HepG2 (cell line): ENCODE data around the gene U2AF2. TPM values are rescaled to one million over a fixed set of nuclear protein-coding genes. Genes with fewer than 3 reads are reported as not detected.
A peak's percentile ranks its signal among the peaks of the same experiment; 100 is the strongest.

ENCODE experiments used
- ATAC-seq: fragments of 200-7000 bp; cut with Tn5 transposase; 3 replicates; pipeline ENCODE4 v1.9.1; 2020; ENCODE audit warnings: mild to moderate bottlenecking, moderate library complexity
- BruUV-seq: library from RNA; stranded (reverse); fragments of 400-500 nt; replicated peaks from 2 replicates; lab custom pipeline; 2021; lab: Mats Ljungman, UMichigan
- CTCF ChIA-PET: fragments of 300-600 bp; formaldehyde crosslinking; extraction: SDS; loops from one replicate; lab custom pipeline; 2021; ENCODE audit warnings: low total read pairs, inconsistent platforms, low intra/inter-chr PET ratio; lab: Yijun Ruan, JAX
- POLR2A ChIA-PET: fragments of 350-600 bp; sonication (Branson Sonifier 250); formaldehyde crosslinking; loops from one replicate; lab custom pipeline; 2020; ENCODE audit warnings: antibody characterized with exemption, inconsistent platforms; lab: Yijun Ruan, JAX
- DNase-seq: peaks from one replicate; pipeline ENCODE4 v3.0.0-alpha.2; 2015; ENCODE audit warnings: low spot score
- FAIRE-seq: peaks from 3 replicates; lab custom pipeline; 2011; peaks lifted over from hg19 to GRCh38; lab: Jason Lieb, UNC
- H2AFZ ChIP-seq: one replicate; pipeline ENCODE4 v1.6.1; 2011; ENCODE audit warnings: low read length, inconsistent platforms
- H3K27ac ChIP-seq: fragments of 300-600 bp; 3 replicates; pipeline ENCODE4 v1.8.0; 2011; ENCODE audit warnings: mixed run types, mild to moderate bottlenecking, mixed read lengths, low read length, inconsistent platforms; ENCODE audit not compliant: insufficient read depth; ENCODE audit errors: extremely low read length
- H3K27me3 ChIP-seq, 2 experiments: fragments of 200-600 bp in 1 of 2; 2 replicates in 1 of 2; 3 replicates in 1 of 2; pipeline versions ENCODE4 v1.6.0 to v1.8.0; 2011; ENCODE audit warnings: low read length in 2 of 2, mild to moderate bottlenecking in 2 of 2, moderate library complexity in 2 of 2, inconsistent platforms in 1 of 2; ENCODE audit not compliant: insufficient read depth in 2 of 2, control insufficient read depth in 1 of 2
- H3K36me3 ChIP-seq, 2 experiments: fragments of 200-600 bp in 1 of 2; replicated peaks in 1 of 2; 2 replicates in 1 of 2; 3 replicates in 1 of 2; pipeline versions ENCODE4 v1.5.1 to v1.8.0; 2011; ENCODE audit warnings: low read length in 2 of 2, inconsistent platforms in 1 of 2; ENCODE audit not compliant: insufficient read depth in 2 of 2, control insufficient read depth in 1 of 2
- H3K4me1 ChIP-seq: 2 replicates; pipeline ENCODE4 v1.5.1; 2012; ENCODE audit warnings: low read length, inconsistent platforms; ENCODE audit not compliant: insufficient read depth
- H3K4me2 ChIP-seq: 2 replicates; pipeline ENCODE4 v1.6.0; 2011; ENCODE audit warnings: low read depth, low read length, inconsistent platforms
- H3K4me3 ChIP-seq, 3 experiments: fragments of 200-600 bp in 1 of 3; sonication (generic), shearing (Covaris generic) in 1 of 3; replicated peaks in 1 of 3; 2 replicates each; pipeline ENCODE4 v1.5.1; 2011 to 2016; ENCODE audit warnings: low read length in 3 of 3, inconsistent platforms in 2 of 3, low read depth in 2 of 3, mild to moderate bottlenecking in 2 of 3, control low read depth in 1 of 3, mixed read lengths in 1 of 3; ENCODE audit not compliant: insufficient read depth in 1 of 3
- H3K79me2 ChIP-seq: one replicate; pipeline ENCODE4 v1.6.1; 2011; ENCODE audit warnings: low read length, inconsistent platforms; ENCODE audit not compliant: insufficient read depth
- H3K9ac ChIP-seq: 2 replicates; pipeline ENCODE4 v1.6.0; 2011; ENCODE audit warnings: mild to moderate bottlenecking, low read depth, low read length, inconsistent platforms; ENCODE audit not compliant: insufficient read depth
- H3K9me3 ChIP-seq: 2 replicates; pipeline ENCODE4 v1.5.1; 2012; ENCODE audit warnings: mild to moderate bottlenecking, low read length
- H4K20me1 ChIP-seq: 2 replicates; pipeline ENCODE4 v1.6.0; 2011; ENCODE audit warnings: inconsistent platforms, mild to moderate bottlenecking, low read length, moderate library complexity; ENCODE audit not compliant: insufficient read depth
- AGO2 ChIP-seq: fragments of 200-400 bp; formaldehyde crosslinking; optimal IDR thresholded peaks from 2 replicates; pipeline ENCODE3; 2017; ENCODE audit warnings: mild to moderate bottlenecking, low read depth, low read length, moderate library complexity
- CAMTA2 ChIP-seq: sonication (generic); formaldehyde crosslinking; IDR thresholded peaks from 2 replicates; pipeline ENCODE4 v1.4.0; 2020; ENCODE audit warnings: mild to moderate bottlenecking, missing genetic modification reagents, borderline replicate concordance
- GABPB1 ChIP-seq: IDR thresholded peaks from 2 replicates; pipeline ENCODE4 v1.6.1; 2016; ENCODE audit warnings: mild to moderate bottlenecking, missing genetic modification reagents, moderate library complexity, missing compliant biosample characterization
- HNRNPK ChIP-seq: fragments of 200-400 bp; formaldehyde crosslinking; IDR thresholded peaks from 2 replicates; pipeline ENCODE4 v1.6.1; 2018; ENCODE audit warnings: low read length, low read depth, moderate library complexity, mild to moderate bottlenecking; ENCODE audit not compliant: poor library complexity, severe bottlenecking
- HNRNPLL ChIP-seq: fragments of 200-400 bp; formaldehyde crosslinking; IDR thresholded peaks from 2 replicates; pipeline ENCODE4 v1.6.1; 2017; ENCODE audit warnings: mild to moderate bottlenecking, low read depth, low read length; ENCODE audit not compliant: poor library complexity, severe bottlenecking
- KLF12 ChIP-seq: sonication (generic); formaldehyde crosslinking; IDR thresholded peaks from 2 replicates; pipeline ENCODE4 v1.4.0; 2020; ENCODE audit warnings: missing genetic modification reagents, borderline replicate concordance
- MAFK ChIP-seq, 2 experiments: IDR thresholded peaks in 1 of 2; conservative IDR thresholded peaks in 1 of 2; 2 replicates each; pipeline ENCODE4 v1.6.1; 2011; ENCODE audit warnings: improper control_type of control experiment in 2 of 2, low read length in 2 of 2
- PCBP2 ChIP-seq: fragments of 200-400 bp; formaldehyde crosslinking; optimal IDR thresholded peaks from 2 replicates; pipeline ENCODE3; 2018; ENCODE audit warnings: low read length, low read depth; ENCODE audit not compliant: poor library complexity, severe bottlenecking
- PRPF4 ChIP-seq: fragments of 200-400 bp; formaldehyde crosslinking; IDR thresholded peaks from 2 replicates; pipeline ENCODE4 v1.6.1; 2016; ENCODE audit warnings: low read length, low read depth; ENCODE audit not compliant: poor library complexity, severe bottlenecking
- RFX5 ChIP-seq: IDR thresholded peaks from 2 replicates; pipeline ENCODE4 v1.6.1; 2011; ENCODE audit warnings: low read depth, low read length, improper control_type of control experiment
- SOX5 ChIP-seq: IDR thresholded peaks from 2 replicates; pipeline ENCODE4 v1.6.1; 2016; ENCODE audit warnings: borderline replicate concordance
- TMF1 ChIP-seq: sonication (generic); formaldehyde crosslinking; IDR thresholded peaks from 2 replicates; pipeline ENCODE4 v1.8.1; 2022; ENCODE audit warnings: low read depth, missing genetic modification reagents
- TP53 ChIP-seq: sonication (generic); formaldehyde crosslinking; conservative IDR thresholded peaks from 2 replicates; pipeline ENCODE4 v1.4.0; 2020; ENCODE audit warnings: missing genetic modification reagents
- ZBTB38 ChIP-seq: sonication (generic); formaldehyde crosslinking; IDR thresholded peaks from 2 replicates; pipeline ENCODE4 v1.5.1; 2020; ENCODE audit warnings: mild to moderate bottlenecking, missing genetic modification reagents
- ZNF253 ChIP-seq: sonication (generic); formaldehyde crosslinking; IDR thresholded peaks from 2 replicates; pipeline ENCODE4 v1.8.0; 2022; ENCODE audit warnings: mild to moderate bottlenecking, missing genetic modification reagents, borderline replicate concordance
- ZNF564 ChIP-seq: sonication (generic); formaldehyde crosslinking; IDR thresholded peaks from 2 replicates; pipeline ENCODE4 v1.8.1; 2023; ENCODE audit warnings: mild to moderate bottlenecking, missing genetic modification reagents
- ZNF674 ChIP-seq: sonication (generic); formaldehyde crosslinking; IDR thresholded peaks from 2 replicates; pipeline ENCODE4 v1.5.0; 2020; ENCODE audit warnings: low read depth, mild to moderate bottlenecking, missing genetic modification reagents
- ZSCAN12 ChIP-seq: sonication (generic); formaldehyde crosslinking; IDR thresholded peaks from 2 replicates; pipeline ENCODE4 v1.9.0; 2021; ENCODE audit warnings: mild to moderate bottlenecking, missing genetic modification reagents
- ZSCAN30 ChIP-seq: sonication (generic); formaldehyde crosslinking; IDR thresholded peaks from 2 replicates; pipeline ENCODE4 v1.5.0; 2020; ENCODE audit warnings: mild to moderate bottlenecking, missing genetic modification reagents
- WGBS: methylation state at CpG from one replicate; pipeline ENCODE4 v1.1.6; 2017; ENCODE audit warnings: low lambda C conversion rate; 5-methylcytosine and 5-hydroxymethylcytosine counted together
- in situ Hi-C: cut with HindIII; loops from 2 replicates; pipeline ENCODE4 v1.10.0; 2017; ENCODE audit warnings: low pct_unique_long_range_greater_than_20kb; ENCODE audit not compliant: extremely low pct_ligation_motif_present
- intact Hi-C: fragments of 100-400 bp; cut with micrococcal nuclease; formaldehyde crosslinking; loops from one replicate; pipeline ENCODE4 v1.10.0; 2022; ENCODE audit not compliant: unreplicated experiment
- polyA plus RNA-seq, 8 experiments: library from polyadenylated mRNA; depleted of rRNA in 3 of 8; stranded (reverse) in 7 of 8; unstranded in 1 of 8; fragments of >200 nt; fragmentation: Illumina TruSeq in 4 of 8; extraction: Trizol in 4 of 8; gene quantifications; 2 replicates each; pipeline versions ENCODE4 v1.2.1 to v1.2.3, GENCODE V29; 2011 to 2016; ENCODE audit warnings: low read depth in 4 of 8, missing spikeins in 1 of 8, mixed read lengths in 1 of 8; ENCODE audit not compliant: insufficient read depth in 1 of 8
- total RNA-seq, 5 experiments: library from RNA; depleted of rRNA; stranded (reverse); fragments of >200 nt; fragmentation: Illumina TruSeq; extraction: Trizol; gene quantifications; 2 replicates each; pipeline ENCODE4 v1.2.3, GENCODE V29; 2016; ENCODE audit warnings: low read depth in 1 of 5
- TF ChIP-seq, protein P1 (sequence below): sonication (generic); formaldehyde crosslinking; IDR thresholded peaks from 2 replicates; pipeline ENCODE4 v1.4.0; 2020; ENCODE audit warnings: missing genetic modification reagents

The U2AF2 gene
- total and polyA plus RNA-seq, 2 of the 13 experiments (the other 11 are each of a cell fraction or from before 2014, with no cell fraction given) = 84.3 to 124 TPM

DNA sequence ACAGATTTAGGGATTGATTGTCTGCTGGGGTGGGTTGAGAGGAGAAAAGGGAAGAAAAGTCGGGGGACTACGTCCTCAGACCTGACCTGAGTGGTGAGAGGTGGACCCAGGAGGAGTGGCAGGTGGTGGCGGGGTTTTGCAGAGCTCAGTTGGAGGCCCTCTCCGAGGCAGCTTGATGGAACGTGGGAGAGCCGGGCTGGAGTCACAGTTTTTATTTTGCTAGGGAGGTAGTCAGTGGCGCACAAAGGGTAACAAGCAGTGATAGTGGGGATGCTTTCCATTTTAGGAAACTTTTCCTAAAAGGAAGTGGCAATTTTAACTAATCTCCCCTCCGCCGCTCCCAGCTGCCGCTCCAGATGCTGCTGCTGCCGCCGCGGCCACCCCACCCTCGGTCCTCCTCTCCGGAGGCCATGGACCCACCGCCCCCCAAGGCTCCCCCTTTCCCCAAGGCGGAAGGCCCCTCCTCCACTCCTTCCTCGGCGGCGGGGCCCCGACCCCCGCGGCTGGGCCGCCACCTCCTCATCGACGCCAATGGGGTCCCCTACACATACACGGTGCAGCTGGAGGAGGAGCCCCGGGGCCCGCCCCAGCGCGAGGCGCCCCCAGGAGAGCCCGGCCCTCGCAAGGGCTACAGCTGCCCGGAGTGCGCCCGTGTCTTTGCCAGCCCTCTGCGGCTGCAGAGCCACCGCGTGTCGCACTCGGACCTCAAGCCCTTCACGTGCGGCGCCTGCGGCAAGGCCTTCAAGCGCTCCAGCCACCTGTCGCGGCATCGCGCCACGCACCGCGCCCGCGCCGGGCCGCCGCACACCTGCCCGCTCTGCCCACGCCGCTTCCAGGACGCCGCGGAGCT, 12.5 kb upstream of the U2AF2 start:
- intact Hi-C loops = no loop called here
- Histone ChIP-seq H3K79me2 (peaks cover 39% of the 10 kb centered on the region), H2AFZ (no peak overlapping the region), H3K36me3 (peaks cover 0 to 10% of the 10 kb centered on the region in 2 experiments; a peak in 2 of 5 replicates), H3K4me1 (peaks cover 55% of the 10 kb centered on the region), H3K4me2 (peak overlapping the region; percentile 96), H3K27me3 (no peaks in the 10 kb centered on the region; a peak in 1 of 5 replicates), H4K20me1 (no peaks in the 10 kb centered on the region), H3K4me3 (peak overlapping the region; percentile 92 to 96 (median 92)), H3K9me3 (no peaks in the 10 kb centered on the region), H3K27ac (peak overlapping the region; percentile 79), H3K9ac (peak overlapping the region; percentile 84)
- in situ Hi-C loops = no loop called here
- POLR2A ChIA-PET = interaction anchor here (0.5 to 1.9 kb wide), 5 partner anchors 9 to 166 kb away, joined by 3 to 19 read pairs (median 8); partner anchors contain the start of genes U2AF2, ZNF628 and ZNF784
- FAIRE-seq = no peak
- peak; percentile 20 for ATAC-seq
- 3% methylated on average over 16 of the region's 65 CpGs for WGBS
- CTCF ChIA-PET = interaction anchor here (1.7 kb wide), 1 partner anchor 11 kb away, joined by 4 read pairs; no protein-coding TSS in a partner anchor
- no TSS peak for BruUV-seq
- DNase-seq = no peak
- TF ChIP-seq, protein P1, sequence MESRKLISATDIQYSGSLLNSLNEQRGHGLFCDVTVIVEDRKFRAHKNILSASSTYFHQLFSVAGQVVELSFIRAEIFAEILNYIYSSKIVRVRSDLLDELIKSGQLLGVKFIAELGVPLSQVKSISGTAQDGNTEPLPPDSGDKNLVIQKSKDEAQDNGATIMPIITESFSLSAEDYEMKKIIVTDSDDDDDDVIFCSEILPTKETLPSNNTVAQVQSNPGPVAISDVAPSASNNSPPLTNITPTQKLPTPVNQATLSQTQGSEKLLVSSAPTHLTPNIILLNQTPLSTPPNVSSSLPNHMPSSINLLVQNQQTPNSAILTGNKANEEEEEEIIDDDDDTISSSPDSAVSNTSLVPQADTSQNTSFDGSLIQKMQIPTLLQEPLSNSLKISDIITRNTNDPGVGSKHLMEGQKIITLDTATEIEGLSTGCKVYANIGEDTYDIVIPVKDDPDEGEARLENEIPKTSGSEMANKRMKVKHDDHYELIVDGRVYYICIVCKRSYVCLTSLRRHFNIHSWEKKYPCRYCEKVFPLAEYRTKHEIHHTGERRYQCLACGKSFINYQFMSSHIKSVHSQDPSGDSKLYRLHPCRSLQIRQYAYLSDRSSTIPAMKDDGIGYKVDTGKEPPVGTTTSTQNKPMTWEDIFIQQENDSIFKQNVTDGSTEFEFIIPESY = 0 out of 2 replicates have a peak, but pooled peaks have one; percentile 10
- TF ChIP-seq PCBP2 (no peak), ZBTB38 (peak; percentile 84), ZNF564 (CRISPR knock-in tag) (0 out of 2 replicates have a peak, but pooled peaks have one; percentile 12), RFX5 (no peak), ZSCAN30 (CRISPR knock-in tag) (no peak), MAFK (conservative IDR thresholded peaks at IDR 0.05 in 1 of 2, IDR thresholded peaks at IDR 0.05 in 1 of 2; ENCODE audit: low read length in 2 of 2) (no peak), KLF12 (no peak), AGO2 (peak; percentile 95), PRPF4 (no peak), ZNF253 (CRISPR knock-in tag) (peak; percentile 41; the same call in 1 of the 2 replicates), HNRNPK (peak; percentile 27), TMF1 (CRISPR knock-in tag) (0 out of 2 replicates have a peak, but pooled peaks have one; percentile 14), GABPB1 (CRISPR knock-in tag) (peak; percentile 35), CAMTA2 (CRISPR knock-in tag) (no peak), ZNF674 (CRISPR knock-in tag) (0 out of 2 replicates have a peak, but pooled peaks have one; percentile 27), ZSCAN12 (CRISPR knock-in tag) (no peak), SOX5 (CRISPR knock-in tag) (no peak), TP53 (CRISPR knock-in tag) (no peak), HNRNPLL (peak; percentile 21)
